Fibroblast of lung (primary cell): ENCODE results near the gene LIPH. TPM values are rescaled to one million over a fixed set of nuclear protein-coding genes. Genes with fewer than 3 reads are reported as not detected.
A peak's percentile ranks its signal among the peaks of the same experiment; 100 is the strongest.
"Not testable (repeated sequence)": the region's sequence is repeated elsewhere in the genome, so short reads cannot be mapped to it uniquely, and the experiment has no call there.

Experiments
- DNase-seq, 2 donors: peaks; one replicate each; pipeline versions ENCODE4 v3.0.0 to v3.0.0-alpha.2; 2010; ENCODE audit warnings: low read depth in 2 of 2
- H2AFZ ChIP-seq: 2 replicates; pipeline ENCODE4 v1.5.1; 2012; ENCODE audit warnings: low read length, control low read depth, inconsistent platforms
- H3K27ac ChIP-seq: 2 replicates; pipeline ENCODE4 v1.5.1; 2011; ENCODE audit warnings: low read length, control low read depth; ENCODE audit not compliant: insufficient read depth
- H3K27me3 ChIP-seq: 2 replicates; pipeline ENCODE4 v1.5.1; 2011; ENCODE audit warnings: mild to moderate bottlenecking, low read length; ENCODE audit not compliant: control insufficient read depth, insufficient read depth
- H3K36me3 ChIP-seq: 2 replicates; pipeline ENCODE4 v1.5.1; 2011; ENCODE audit warnings: low read length; ENCODE audit not compliant: control insufficient read depth, insufficient read depth
- H3K4me1 ChIP-seq: 2 replicates; pipeline ENCODE4 v1.5.1; 2011; ENCODE audit warnings: low read length; ENCODE audit not compliant: control insufficient read depth, insufficient read depth; ENCODE audit errors: extremely low read depth
- H3K4me2 ChIP-seq: 2 replicates; pipeline ENCODE4 v1.5.1; 2011; ENCODE audit warnings: low read length, control low read depth; ENCODE audit not compliant: insufficient read depth; ENCODE audit errors: extremely low read depth
- H3K4me3 ChIP-seq, 4 experiments: fragments of 200-600 bp in 1 of 4; sonication (generic) in 1 of 4; replicated peaks in 1 of 4; 2 replicates each; pipeline ENCODE4 v1.5.1; 2011 to 2016; ENCODE audit warnings: low read length in 4 of 4, low read depth in 3 of 4, mild to moderate bottlenecking in 3 of 4, control low read depth in 2 of 4, inconsistent platforms in 1 of 4, mixed read lengths in 1 of 4; ENCODE audit not compliant: insufficient read depth in 1 of 4; ENCODE audit errors: control extremely low read depth in 1 of 4
- H3K79me2 ChIP-seq: 2 replicates; pipeline ENCODE4 v1.5.1; 2012; ENCODE audit warnings: mild to moderate bottlenecking, low read length, inconsistent platforms; ENCODE audit not compliant: control insufficient read depth, insufficient read depth
- H3K9ac ChIP-seq: 2 replicates; pipeline ENCODE4 v1.5.1; 2011; ENCODE audit warnings: mild to moderate bottlenecking, low read length, control low read depth; ENCODE audit not compliant: insufficient read depth
- H3K9me3 ChIP-seq: 2 replicates; pipeline ENCODE4 v1.5.1; 2012; ENCODE audit warnings: low read depth, low read length; ENCODE audit not compliant: control insufficient read depth, insufficient read depth
- H4K20me1 ChIP-seq: 2 replicates; pipeline ENCODE4 v1.5.1; 2011; ENCODE audit warnings: low read length; ENCODE audit not compliant: control insufficient read depth, insufficient read depth; ENCODE audit errors: extremely low read depth
- CTCF ChIP-seq, 2 donors: IDR thresholded peaks in 1 of 2; conservative IDR thresholded peaks in 1 of 2; 1 replicate in 1 of 2; 2 replicates in 1 of 2; pipeline ENCODE4 v1.5.1; 2011 to 2012; ENCODE audit warnings: low read length in 2 of 2, control low read depth in 1 of 2, inconsistent platforms in 1 of 2, low read depth in 1 of 2, mild to moderate bottlenecking in 1 of 2
- EZH2 ChIP-seq: IDR thresholded peaks from 2 replicates; pipeline ENCODE4 v1.5.1; 2012; ENCODE audit warnings: low read length, control low read depth, mild to moderate bottlenecking; ENCODE audit errors: missing control alignments
- polyA plus RNA-seq, 2 donors: library from polyadenylated mRNA; depleted of rRNA in 1 of 2; stranded (reverse) in 1 of 2; unstranded in 1 of 2; fragments of >200 nt; gene quantifications; 2 replicates each; pipeline ENCODE4 v1.2.1, GENCODE V29; 2011 to 2012; ENCODE audit warnings: missing spikeins in 1 of 2
- total RNA-seq: library from RNA; depleted of rRNA; stranded (reverse); fragments of >200 nt; gene quantifications from 2 replicates; pipeline ENCODE4 v1.2.1, GENCODE V29; 2014

The LIPH gene
- total and polyA plus RNA-seq, 2 donors (not counting 1 experiment from before 2014, with no cell fraction given): 0.32 TPM; not detected in 1

- peaks cover 3% of the 10 kb centered on the region for H3K4me1 ChIP-seq
- H4K20me1 ChIP-seq: no peaks in the 10 kb centered on the region
- no peak overlapping the region for H3K9ac ChIP-seq
- no peak overlapping the region for H2AFZ ChIP-seq
- H3K36me3 ChIP-seq: no peaks in the 10 kb centered on the region
- peaks cover 9% of the 10 kb centered on the region for H3K79me2 ChIP-seq
- H3K27me3 ChIP-seq: no peaks in the 10 kb centered on the region
- no peak overlapping the region for H3K4me3 ChIP-seq
- H3K9me3 ChIP-seq: no peaks in the 10 kb centered on the region
- no peak overlapping the region for H3K4me2 ChIP-seq
- no peak for DNase-seq
- TF ChIP-seq CTCF (conservative IDR thresholded peaks at IDR 0.05 in 1 of 2, IDR thresholded peaks at IDR 0.05 in 1 of 2; ENCODE audit: low read depth in 1 of 2, low read length in 2 of 2) (no peak), EZH2 (no peak)
- H3K27ac ChIP-seq: no peak overlapping the region
Measured at GRCh38 chr3:185582236-185582635, 29.8 kb upstream of the LIPH start.

GRCh38 chr3:185575108-185575869 lies 22.9 kb upstream of the LIPH start:
- DNase-seq: peak; percentile 33 to 42

GRCh38 chr3:185572183-185572582 lies 19.8 kb upstream of the LIPH start:
- TF ChIP-seq EZH2: no peak
- TF ChIP-seq CTCF (conservative IDR thresholded peaks at IDR 0.05 in 1 of 2, IDR thresholded peaks at IDR 0.05 in 1 of 2; ENCODE audit: low read depth in 1 of 2, low read length in 2 of 2): no peak
- H2AFZ ChIP-seq: no peak overlapping the region
- no peak overlapping the region for H3K4me2 ChIP-seq
- no peaks in the 10 kb centered on the region for H3K79me2 ChIP-seq
- no peak overlapping the region for H3K9ac ChIP-seq
- no peak overlapping the region for H3K4me3 ChIP-seq
- H3K4me1 ChIP-seq: no peaks in the 10 kb centered on the region
- no peaks in the 10 kb centered on the region for H4K20me1 ChIP-seq
- H3K27me3 ChIP-seq: no peaks in the 10 kb centered on the region
- H3K9me3 ChIP-seq: no peaks in the 10 kb centered on the region
- DNase-seq: no peak
- H3K36me3 ChIP-seq: no peaks in the 10 kb centered on the region
- H3K27ac ChIP-seq: no peak overlapping the region

More at GRCh38 chr3:185575108-185575869, 22.9 kb upstream of the LIPH start:
- H2AFZ ChIP-seq, H3K9me3 ChIP-seq, H3K4me2 ChIP-seq, H4K20me1 ChIP-seq, H3K4me1 ChIP-seq, H3K79me2 ChIP-seq, H3K27me3 ChIP-seq, H3K4me3 ChIP-seq, H3K36me3 ChIP-seq, H3K27ac ChIP-seq, H3K9ac ChIP-seq: not testable (repeated sequence)
- peak; percentile 47 to 56 for TF ChIP-seq CTCF (conservative IDR thresholded peaks at IDR 0.05 in 1 of 2, IDR thresholded peaks at IDR 0.05 in 1 of 2; ENCODE audit: low read depth in 1 of 2, low read length in 2 of 2)
